BE2C (cell line): ENCODE results near the gene ENTR1.

ENCODE experiments used
- DNase-seq: peaks from one replicate; pipeline ENCODE4 v3.0.0-alpha.2; 2020
- H3K27me3 ChIP-seq: fragments of 250-450 bp; sonication (Bioruptor Pico); 2 replicates; pipeline ENCODE4 v1.5.1; 2020; ENCODE audit warnings: mild to moderate bottlenecking
- H3K36me3 ChIP-seq: fragments of 250-450 bp; sonication (Bioruptor Pico); 2 replicates; pipeline ENCODE4 v1.5.1; 2020; ENCODE audit warnings: mild to moderate bottlenecking
- H3K4me1 ChIP-seq: fragments of 250-450 bp; sonication (Bioruptor Pico); 2 replicates; pipeline ENCODE4 v1.5.1; 2020
- H3K4me3 ChIP-seq: 2 replicates; pipeline ENCODE4 v1.5.1; 2011; ENCODE audit warnings: low read depth, low read length
- H3K9me3 ChIP-seq: fragments of 250-450 bp; sonication (Bioruptor Pico); 2 replicates; pipeline ENCODE4 v1.5.1; 2020
- TF ChIP-seq, protein P1 (sequence below): IDR thresholded peaks from 2 replicates; pipeline ENCODE4 v1.5.1; 2012; ENCODE audit warnings: mild to moderate bottlenecking, low read depth, low read length

ENTR1 gene

GRCh38 chr9:136454026-136454796, 43.8 kb upstream of the ENTR1 start:
- no peaks in the 10 kb centered on the region for H3K27me3 ChIP-seq
- H3K36me3 ChIP-seq: peaks cover 63% of the 10 kb centered on the region

GRCh38 chr9:136453326-136453725, 42.9 kb upstream of the ENTR1 start:
- H3K36me3 ChIP-seq: peaks cover 62% of the 10 kb centered on the region

More at GRCh38 chr9:136454026-136454796, 43.8 kb upstream of the ENTR1 start:
- TF ChIP-seq, protein P1, sequence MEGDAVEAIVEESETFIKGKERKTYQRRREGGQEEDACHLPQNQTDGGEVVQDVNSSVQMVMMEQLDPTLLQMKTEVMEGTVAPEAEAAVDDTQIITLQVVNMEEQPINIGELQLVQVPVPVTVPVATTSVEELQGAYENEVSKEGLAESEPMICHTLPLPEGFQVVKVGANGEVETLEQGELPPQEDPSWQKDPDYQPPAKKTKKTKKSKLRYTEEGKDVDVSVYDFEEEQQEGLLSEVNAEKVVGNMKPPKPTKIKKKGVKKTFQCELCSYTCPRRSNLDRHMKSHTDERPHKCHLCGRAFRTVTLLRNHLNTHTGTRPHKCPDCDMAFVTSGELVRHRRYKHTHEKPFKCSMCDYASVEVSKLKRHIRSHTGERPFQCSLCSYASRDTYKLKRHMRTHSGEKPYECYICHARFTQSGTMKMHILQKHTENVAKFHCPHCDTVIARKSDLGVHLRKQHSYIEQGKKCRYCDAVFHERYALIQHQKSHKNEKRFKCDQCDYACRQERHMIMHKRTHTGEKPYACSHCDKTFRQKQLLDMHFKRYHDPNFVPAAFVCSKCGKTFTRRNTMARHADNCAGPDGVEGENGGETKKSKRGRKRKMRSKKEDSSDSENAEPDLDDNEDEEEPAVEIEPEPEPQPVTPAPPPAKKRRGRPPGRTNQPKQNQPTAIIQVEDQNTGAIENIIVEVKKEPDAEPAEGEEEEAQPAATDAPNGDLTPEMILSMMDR: no peak
- H3K4me1 ChIP-seq: no peaks in the 10 kb centered on the region
- no peak overlapping the region for H3K4me3 ChIP-seq
- no peak for DNase-seq
- H3K9me3 ChIP-seq: no peaks in the 10 kb centered on the region

DNA sequence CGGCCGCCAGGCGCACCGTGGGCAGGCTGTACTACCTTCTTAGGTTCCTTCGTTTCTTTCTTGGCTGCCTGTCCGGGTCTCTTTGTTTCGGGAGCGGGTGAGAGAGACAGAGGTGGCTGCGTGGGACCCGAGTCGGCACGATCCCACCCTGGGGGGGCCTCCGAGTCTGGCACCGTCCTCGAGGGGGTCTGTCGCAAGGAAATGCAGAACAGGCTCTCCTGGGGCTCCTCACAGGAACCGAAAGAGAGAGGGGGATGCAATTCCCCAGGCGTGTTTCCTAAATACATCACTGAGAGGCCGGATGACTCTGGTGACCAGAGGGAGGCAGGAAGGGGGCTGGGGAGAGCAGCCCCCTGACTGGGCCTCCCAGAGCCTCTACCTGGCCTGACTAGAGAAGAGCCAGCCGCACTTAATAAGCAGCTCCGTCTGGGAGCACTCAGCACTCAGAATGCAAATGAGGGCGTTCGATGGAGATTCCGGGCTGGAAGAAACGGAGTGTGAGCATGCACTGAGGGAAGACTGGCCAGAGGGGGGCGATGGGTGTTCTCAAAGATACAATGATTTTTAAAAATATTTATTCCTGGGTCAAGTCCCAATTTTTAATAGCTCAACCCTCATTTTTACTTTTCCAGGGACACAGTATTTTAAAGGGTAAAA, 40.9 kb upstream of the ENTR1 start:
- H3K27me3 ChIP-seq: no peaks in the 10 kb centered on the region
- TF ChIP-seq, protein P1: peak; percentile 5; the same call in 1 of the 2 replicates
- H3K9me3 ChIP-seq: no peaks in the 10 kb centered on the region
- H3K36me3 ChIP-seq: peaks cover 61% of the 10 kb centered on the region
- no peak for DNase-seq
- no peak overlapping the region for H3K4me3 ChIP-seq
- no peaks in the 10 kb centered on the region for H3K4me1 ChIP-seq

More at GRCh38 chr9:136453326-136453725, 42.9 kb upstream of the ENTR1 start:
- Histone ChIP-seq H3K4me3 (no peak overlapping the region), H3K27me3 (no peaks in the 10 kb centered on the region), H3K9me3 (no peaks in the 10 kb centered on the region), H3K4me1 (no peaks in the 10 kb centered on the region)
- DNase-seq: no peak
- TF ChIP-seq, protein P1: no peak

- Histone ChIP-seq H3K9me3 (no peaks in the 10 kb centered on the region), H3K27me3 (no peaks in the 10 kb centered on the region), H3K4me3 (no peak overlapping the region), H3K36me3 (peaks cover 58% of the 10 kb centered on the region), H3K4me1 (no peaks in the 10 kb centered on the region)
- TF ChIP-seq, protein P1: no peak
- no peak for DNase-seq
Measured at GRCh38 chr9:136448655-136449054, 38.2 kb upstream of the ENTR1 start.

DNA sequence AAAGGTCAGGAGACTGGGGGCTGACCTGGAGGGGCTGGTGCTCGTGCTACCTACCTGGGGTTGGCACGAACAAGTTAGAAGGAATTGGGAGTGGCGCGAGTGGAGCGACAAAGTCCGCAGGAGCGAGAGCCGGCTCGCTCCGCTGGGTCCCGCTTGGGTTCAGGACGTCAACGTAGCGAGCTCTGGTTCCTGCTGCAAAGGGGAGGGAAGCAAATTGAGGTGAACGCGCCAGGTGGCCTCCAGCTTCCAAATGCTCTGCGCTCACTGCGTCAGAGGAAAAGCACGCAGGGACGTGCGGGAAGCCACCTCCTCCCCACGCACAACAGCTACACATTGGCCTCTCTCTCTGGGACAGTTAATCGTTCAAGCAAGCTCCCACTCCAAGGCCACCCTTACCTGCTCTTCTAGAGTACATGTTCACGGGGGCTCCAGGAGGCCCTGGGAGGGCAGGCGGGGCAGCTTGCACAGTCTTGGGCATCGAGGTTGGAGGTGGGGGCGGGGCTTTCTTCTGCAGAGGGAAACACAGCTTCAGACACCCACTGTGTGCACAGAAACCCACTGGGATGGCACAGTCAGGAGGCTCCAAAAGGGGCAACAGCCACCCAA, 36.9 kb upstream of the ENTR1 start:
- H3K4me1 ChIP-seq: no peaks in the 10 kb centered on the region
- TF ChIP-seq, protein P1: no peak
- no peaks in the 10 kb centered on the region for H3K27me3 ChIP-seq
- H3K9me3 ChIP-seq: no peaks in the 10 kb centered on the region
- H3K4me3 ChIP-seq: no peak overlapping the region
- DNase-seq: no peak
- peaks cover 59% of the 10 kb centered on the region for H3K36me3 ChIP-seq
